SK-N-MC (cell line): ENCODE results near the gene GCK.

Experiments
- EZH2 ChIP-seq: fragments of 200-600 bp; sonication (generic); IDR thresholded peaks from one replicate; pipeline ENCODE4 v1.6.1; 2017; ENCODE audit warnings: antibody characterized with exemption
- POLR2AphosphoS5 ChIP-seq: IDR thresholded peaks from 2 replicates; pipeline ENCODE4 v1.6.1; 2012; ENCODE audit warnings: mild to moderate bottlenecking, low read depth, low read length, borderline replicate concordance

- TF ChIP-seq EZH2 (no peak), POLR2AphosphoS5 (no peak)
Measured at GRCh38 chr7:44217223-44217714, 28.0 kb upstream of the GCK start.
